Neutrophil (primary cell): Measurements from ENCODE around the gene ACTR3.
"Not testable (repeated sequence)": the region's sequence is repeated elsewhere in the genome, so short reads cannot be mapped to it uniquely, and the experiment has no call there.

Experiments
- H3K27ac ChIP-seq: fragments of 200-600 bp; sonication (generic); 2 replicates; pipeline ENCODE4 v1.5.1; 2016; ENCODE audit warnings: mild to moderate bottlenecking, moderate library complexity
- H3K27me3 ChIP-seq: fragments of 200-600 bp; sonication (generic); 2 replicates; pipeline ENCODE4 v1.6.0; 2016; ENCODE audit warnings: mild to moderate bottlenecking
- H3K36me3 ChIP-seq: fragments of 200-600 bp; sonication (generic); 2 replicates; pipeline ENCODE4 v1.5.1; 2017
- H3K4me1 ChIP-seq, 2 experiments: fragments of 200-600 bp in 1 of 2; sonication (generic) in 1 of 2; 1 replicate in 1 of 2; 2 replicates in 1 of 2; pipeline versions ENCODE4 v1.5.1 to v1.6.1; 2013 to 2016; ENCODE audit warnings: low read depth in 1 of 2, low read length in 1 of 2, mild to moderate bottlenecking in 1 of 2, moderate library complexity in 1 of 2; ENCODE audit not compliant: control insufficient read depth in 1 of 2, insufficient read depth in 1 of 2
- H3K4me3 ChIP-seq, 2 experiments: fragments of 200-600 bp in 1 of 2; sonication (generic) in 1 of 2; 1 replicate in 1 of 2; 2 replicates in 1 of 2; pipeline ENCODE4 v1.5.1; 2013 to 2016; ENCODE audit warnings: low read depth in 1 of 2, low read length in 1 of 2, mild to moderate bottlenecking in 1 of 2, moderate library complexity in 1 of 2
- H3K9me3 ChIP-seq: fragments of 200-600 bp; sonication (generic); 2 replicates; pipeline ENCODE4 v1.5.1; 2016
- CTCF ChIP-seq: fragments of 200-600 bp; sonication (generic); IDR thresholded peaks from 2 replicates; pipeline ENCODE4 v1.5.1; 2016; ENCODE audit warnings: antibody characterized with exemption

Gene ACTR3

GRCh38 chr2:113889471-113890252 lies at the start of gene ACTR3:
ACTR3 (plus strand) TSS chr2:113890089; CDS start chr2:113890280, 191 bp downstream.
- Histone ChIP-seq H3K36me3 (peaks cover 8% of the 10 kb centered on the region), H3K27ac (peak within 1 kb of the TSS; percentile 100), H3K4me1 (peaks cover 63 to 75% of the 10 kb centered on the region in 2 experiments), H3K27me3 (no peaks in the 10 kb centered on the region), H3K4me3 (peak within 1 kb of the TSS; percentile 88 to 98), H3K9me3 (no peaks in the 10 kb centered on the region)
- TF ChIP-seq CTCF, result peak; percentile 27

- Histone ChIP-seq H3K36me3 (no peaks in the 10 kb centered on the region), H3K27me3 (no peaks in the 10 kb centered on the region), H3K4me1 (no peaks in the 10 kb centered on the region), H3K27ac (no peak overlapping the region), H3K9me3 (no peaks in the 10 kb centered on the region), H3K4me3 (no peak overlapping the region)
- TF ChIP-seq CTCF, result no peak
Observed at GRCh38 chr2:113840518-113840917, 49.4 kb upstream of the ACTR3 start.

- no peaks in the 10 kb centered on the region for H3K27me3 ChIP-seq
- no peaks in the 10 kb centered on the region for H3K9me3 ChIP-seq
- no peak overlapping the region for H3K27ac ChIP-seq
- no peak overlapping the region for H3K4me3 ChIP-seq
- TF ChIP-seq CTCF, result no peak
- no peaks in the 10 kb centered on the region for H3K4me1 ChIP-seq
- no peaks in the 10 kb centered on the region for H3K36me3 ChIP-seq
Observed at GRCh38 chr2:113842919-113843736, 46.8 kb upstream of the ACTR3 start.

GRCh38 chr2:113843737-113844050 lies 46.2 kb upstream of the ACTR3 start:
- not testable (repeated sequence) for H3K27ac ChIP-seq

GRCh38 chr2:113845261-113845660 lies 44.6 kb upstream of the ACTR3 start:
- no peaks in the 10 kb centered on the region for H3K27me3 ChIP-seq
- no peaks in the 10 kb centered on the region for H3K9me3 ChIP-seq
- no peak overlapping the region for H3K4me3 ChIP-seq
- no peak overlapping the region for H3K27ac ChIP-seq
- no peaks in the 10 kb centered on the region for H3K36me3 ChIP-seq
- no peaks in the 10 kb centered on the region for H3K4me1 ChIP-seq
- TF ChIP-seq CTCF, result no peak

More at GRCh38 chr2:113843737-113844050, 46.2 kb upstream of the ACTR3 start:
- H3K36me3 ChIP-seq, H3K4me3 ChIP-seq, H3K27me3 ChIP-seq, H3K9me3 ChIP-seq, H3K4me1 ChIP-seq: not testable (repeated sequence)

GRCh38 chr2:113845796-113846195 lies 44.1 kb upstream of the ACTR3 start:
- not testable (repeated sequence) for H3K4me1 ChIP-seq, H3K36me3 ChIP-seq, H3K27ac ChIP-seq, H3K9me3 ChIP-seq, H3K4me3 ChIP-seq, H3K27me3 ChIP-seq
